Uterus (tissue), 4 donors: ENCODE data around the gene ASPRV1. TPM values are rescaled to one million over a fixed set of nuclear protein-coding genes. Genes with fewer than 3 reads are reported as not detected.

Source experiments
- DNase-seq, 2 donors: peaks; one replicate each; pipeline ENCODE4 v3.0.0-alpha.2; 2019 to 2020
- H3K27ac ChIP-seq, 2 donors: fragments of 200-600 bp; sonication (generic); 1 replicate in 1 of 2; 2 replicates in 1 of 2; pipeline ENCODE4 v1.5.1; 2016 to 2018
- H3K27me3 ChIP-seq, 2 donors: fragments of 200-600 bp; sonication (generic); one replicate each; pipeline ENCODE4 v1.5.1; 2018 to 2019; ENCODE audit warnings: control low read depth in 1 of 2
- H3K36me3 ChIP-seq, 2 donors: fragments of 200-600 bp; sonication (generic); one replicate each; pipeline ENCODE4 v1.5.1; 2019; ENCODE audit warnings: control low read depth in 1 of 2
- H3K4me1 ChIP-seq, 2 donors: fragments of 200-600 bp; sonication (generic); one replicate each; pipeline ENCODE4 v1.5.1; 2018 to 2019; ENCODE audit warnings: control low read depth in 1 of 2
- H3K4me3 ChIP-seq, 2 donors: fragments of 200-600 bp; sonication (generic); 1 replicate in 1 of 2; 2 replicates in 1 of 2; pipeline ENCODE4 v1.5.1; 2018 to 2019; ENCODE audit warnings: mild to moderate bottlenecking in 1 of 2
- H3K9me3 ChIP-seq, 2 donors: fragments of 200-600 bp; sonication (generic); one replicate each; pipeline ENCODE4 v1.5.1; 2019; ENCODE audit warnings: control low read depth in 1 of 2
- CTCF ChIP-seq, 4 experiments: fragments of 200-600 bp in 2 of 4; fragments of 450-650 bp in 2 of 4; sonication (generic) in 2 of 4; IDR thresholded peaks; one replicate each; pipeline ENCODE4 v1.5.1; 2016 to 2019; ENCODE audit warnings: antibody characterized with exemption in 4 of 4, mild to moderate bottlenecking in 2 of 4, moderate library complexity in 1 of 4
- POLR2A ChIP-seq, 2 donors: fragments of 450-650 bp; IDR thresholded peaks; one replicate each; pipeline ENCODE4 v1.6.1; 2016; ENCODE audit warnings: antibody characterized with exemption in 2 of 2, mild to moderate bottlenecking in 1 of 2, moderate library complexity in 1 of 2
- intact Hi-C: fragments of 100-400 bp; cut with DNase I; formaldehyde crosslinking; loops from one replicate; pipeline ENCODE4 v1.15.1; 2023; ENCODE audit warnings: low total_unique reads
- total RNA-seq, 4 donors: library from RNA; depleted of rRNA in 3 of 4; stranded (reverse); fragments of >200 nt in 3 of 4; gene quantifications; one replicate each; pipeline versions ENCODE4 v1.1.0 to v1.2.4, GENCODE V29; 2014 to 2023
- donor health status: DM: yes; HTN: yes; CAD: no.

ASPRV1 gene
- total RNA-seq, 4 donors from 2014 or later: 4.4 to 8.1 (median 5.2) TPM; not detected in 1

GRCh38 chr2:69939722-69940121, 21.7 kb downstream of the ASPRV1 start:
- Histone ChIP-seq H3K9me3 (no peaks in the 10 kb centered on the region), H3K27me3 (no peaks in the 10 kb centered on the region), H3K4me1 (no peaks in the 10 kb centered on the region), H3K36me3 (no peaks in the 10 kb centered on the region), H3K27ac (no peak overlapping the region), H3K4me3 (no peak overlapping the region)
- no peak for DNase-seq
- intact Hi-C loops: no loop called here
- TF ChIP-seq CTCF (IDR thresholded peaks at IDR 0.05): no peak
- TF ChIP-seq POLR2A (IDR thresholded peaks at IDR 0.05): no peak

DNA sequence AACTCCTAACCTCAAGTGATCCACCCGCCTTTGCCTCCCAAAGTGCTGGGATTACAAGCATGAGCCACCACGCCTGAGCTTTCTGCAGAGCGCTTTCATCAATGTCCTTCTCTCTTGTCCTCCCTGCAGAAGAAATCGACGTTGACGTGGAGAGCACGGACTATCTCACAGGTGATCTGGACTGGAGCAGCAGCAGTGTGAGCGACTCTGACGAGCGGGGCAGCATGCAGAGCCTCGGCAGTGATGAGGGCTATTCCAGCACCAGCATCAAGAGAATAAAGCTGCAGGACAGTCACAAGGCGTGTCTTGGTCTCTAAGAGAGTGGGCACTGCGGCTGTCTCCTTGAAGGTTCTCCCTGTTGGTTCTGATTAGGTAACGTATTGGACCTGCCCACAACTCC, 23.5 kb downstream of the ASPRV1 start:
- intact Hi-C loops: no loop called here
- H3K36me3 ChIP-seq: no peaks in the 10 kb centered on the region

DNA sequence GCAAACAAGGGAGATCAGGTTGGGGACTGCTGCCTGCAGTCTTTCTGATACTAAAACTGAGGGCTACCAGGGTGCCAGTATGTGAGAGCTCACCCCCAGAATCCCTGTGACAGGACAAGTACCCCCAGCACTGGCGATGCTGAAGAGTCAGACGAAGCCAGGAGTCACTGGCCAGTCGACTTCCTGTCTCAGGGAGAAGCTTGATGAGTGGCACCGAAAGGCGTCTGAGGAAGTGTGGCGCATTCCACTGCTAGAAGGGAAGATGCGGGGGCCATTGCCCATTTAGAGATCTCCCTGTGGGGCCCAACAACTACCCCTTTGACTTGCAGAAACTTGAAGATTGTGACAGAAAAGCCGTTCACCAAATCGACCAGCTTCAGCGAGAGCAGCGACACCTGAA, 24.5 kb downstream of the ASPRV1 start:
- H3K27me3 ChIP-seq: no peaks in the 10 kb centered on the region
- no peak overlapping the region for H3K4me3 ChIP-seq
- TF ChIP-seq CTCF (IDR thresholded peaks at IDR 0.05): no peak
- TF ChIP-seq POLR2A (IDR thresholded peaks at IDR 0.05): no peak
- intact Hi-C loops: no loop called here
- no peaks in the 10 kb centered on the region for H3K9me3 ChIP-seq
- H3K4me1 ChIP-seq: no peaks in the 10 kb centered on the region
- no peaks in the 10 kb centered on the region for H3K36me3 ChIP-seq
- no peak for DNase-seq
- H3K27ac ChIP-seq: no peak overlapping the region

More for the DNA sequence above, 23.5 kb downstream of the ASPRV1 start:
- Histone ChIP-seq H3K27ac (no peak overlapping the region), H3K4me1 (no peaks in the 10 kb centered on the region), H3K9me3 (no peaks in the 10 kb centered on the region), H3K4me3 (no peak overlapping the region), H3K27me3 (no peaks in the 10 kb centered on the region)
- DNase-seq: no peak
- TF ChIP-seq CTCF (IDR thresholded peaks at IDR 0.05) (no peak), POLR2A (IDR thresholded peaks at IDR 0.05) (no peak)

- Histone ChIP-seq H3K27me3 (no peaks in the 10 kb centered on the region), H3K4me1 (no peaks in the 10 kb centered on the region), H3K9me3 (no peaks in the 10 kb centered on the region), H3K36me3 (no peaks in the 10 kb centered on the region), H3K4me3 (no peak overlapping the region), H3K27ac (no peak overlapping the region)
- intact Hi-C loops: no loop called here
- TF ChIP-seq CTCF (IDR thresholded peaks at IDR 0.05): no peak
- no peak for TF ChIP-seq POLR2A (IDR thresholded peaks at IDR 0.05)
- no peak for DNase-seq
Observed at GRCh38 chr2:69935011-69935410, 26.4 kb downstream of the ASPRV1 start.

DNA sequence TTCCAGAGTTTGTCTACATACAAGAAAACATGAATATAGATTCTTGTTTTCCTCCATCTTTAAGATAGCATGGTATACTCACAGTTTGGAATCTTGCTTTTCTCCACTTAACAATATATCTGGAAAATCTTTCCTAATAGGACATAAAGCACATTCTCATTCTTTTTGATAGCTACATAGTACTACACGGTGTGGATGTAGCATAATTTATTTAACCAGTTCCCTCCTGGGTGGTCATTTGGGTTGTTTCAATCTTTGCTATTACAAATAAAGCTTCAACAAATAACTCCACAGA, 26.9 kb downstream of the ASPRV1 start:
- intact Hi-C loops: no loop called here
- Histone ChIP-seq H3K9me3 (no peaks in the 10 kb centered on the region), H3K36me3 (no peaks in the 10 kb centered on the region), H3K4me1 (no peaks in the 10 kb centered on the region), H3K27me3 (no peaks in the 10 kb centered on the region), H3K27ac (no peak overlapping the region), H3K4me3 (no peak overlapping the region)
- DNase-seq: no peak
- no peak for TF ChIP-seq CTCF (IDR thresholded peaks at IDR 0.05)
- TF ChIP-seq POLR2A (IDR thresholded peaks at IDR 0.05): no peak
